HFF-Myc (cell line): ENCODE results near the gene RUFY4.

Source experiments
- DNase-seq: peaks from one replicate; pipeline ENCODE4 v3.0.0-alpha.2; 2011; ENCODE audit warnings: low read depth; ENCODE audit errors: extremely low read depth
- H3K4me3 ChIP-seq: replicated peaks from 2 replicates; pipeline ENCODE4 v1.5.1; 2011; ENCODE audit warnings: low read depth, mild to moderate bottlenecking, control low read depth, low read length
- TF ChIP-seq, protein P1 (sequence below): IDR thresholded peaks from 2 replicates; pipeline ENCODE4 v1.5.1; 2012; ENCODE audit warnings: mild to moderate bottlenecking, low read depth, low read length, control low read depth; ENCODE audit errors: missing control alignments

Gene RUFY4

DNA sequence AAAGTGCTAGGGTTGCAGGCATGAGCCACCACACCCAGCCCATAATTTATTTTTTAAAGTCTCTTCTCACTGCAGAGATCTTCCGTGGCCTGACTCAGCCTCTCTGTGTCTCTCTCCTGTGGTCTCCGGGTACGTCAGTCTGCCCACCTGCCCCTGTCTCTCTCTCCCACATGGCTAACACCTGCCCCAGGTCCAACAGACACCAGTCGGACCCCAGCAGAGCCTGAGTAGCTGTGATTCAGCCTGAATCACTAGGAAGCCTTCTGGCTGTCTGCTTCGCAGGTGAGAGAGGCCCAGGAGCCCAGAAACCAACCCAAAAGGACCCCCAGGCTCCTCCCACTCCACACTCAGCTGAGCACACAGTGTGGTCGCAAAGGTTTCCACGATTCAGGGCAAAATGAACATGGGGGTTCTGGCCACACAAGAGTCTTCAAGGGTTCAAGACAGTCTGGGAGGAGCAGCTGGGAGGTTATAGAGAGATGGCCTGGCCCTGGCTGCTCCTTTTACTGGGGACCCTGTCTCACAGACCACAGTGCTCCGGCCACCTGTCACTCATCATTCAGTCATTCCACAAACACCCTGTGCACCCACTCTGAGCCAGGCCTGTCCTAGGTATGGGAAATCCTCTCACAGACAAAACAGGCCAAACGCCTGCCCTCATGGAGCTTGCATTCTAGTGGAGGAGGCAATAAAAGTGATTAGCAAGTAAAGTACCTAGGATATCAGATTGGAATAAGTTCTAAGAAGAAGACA, 8.6 kb downstream of the RUFY4 start:
- TF ChIP-seq, protein P1, sequence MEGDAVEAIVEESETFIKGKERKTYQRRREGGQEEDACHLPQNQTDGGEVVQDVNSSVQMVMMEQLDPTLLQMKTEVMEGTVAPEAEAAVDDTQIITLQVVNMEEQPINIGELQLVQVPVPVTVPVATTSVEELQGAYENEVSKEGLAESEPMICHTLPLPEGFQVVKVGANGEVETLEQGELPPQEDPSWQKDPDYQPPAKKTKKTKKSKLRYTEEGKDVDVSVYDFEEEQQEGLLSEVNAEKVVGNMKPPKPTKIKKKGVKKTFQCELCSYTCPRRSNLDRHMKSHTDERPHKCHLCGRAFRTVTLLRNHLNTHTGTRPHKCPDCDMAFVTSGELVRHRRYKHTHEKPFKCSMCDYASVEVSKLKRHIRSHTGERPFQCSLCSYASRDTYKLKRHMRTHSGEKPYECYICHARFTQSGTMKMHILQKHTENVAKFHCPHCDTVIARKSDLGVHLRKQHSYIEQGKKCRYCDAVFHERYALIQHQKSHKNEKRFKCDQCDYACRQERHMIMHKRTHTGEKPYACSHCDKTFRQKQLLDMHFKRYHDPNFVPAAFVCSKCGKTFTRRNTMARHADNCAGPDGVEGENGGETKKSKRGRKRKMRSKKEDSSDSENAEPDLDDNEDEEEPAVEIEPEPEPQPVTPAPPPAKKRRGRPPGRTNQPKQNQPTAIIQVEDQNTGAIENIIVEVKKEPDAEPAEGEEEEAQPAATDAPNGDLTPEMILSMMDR: no peak
- no peak for DNase-seq

DNA sequence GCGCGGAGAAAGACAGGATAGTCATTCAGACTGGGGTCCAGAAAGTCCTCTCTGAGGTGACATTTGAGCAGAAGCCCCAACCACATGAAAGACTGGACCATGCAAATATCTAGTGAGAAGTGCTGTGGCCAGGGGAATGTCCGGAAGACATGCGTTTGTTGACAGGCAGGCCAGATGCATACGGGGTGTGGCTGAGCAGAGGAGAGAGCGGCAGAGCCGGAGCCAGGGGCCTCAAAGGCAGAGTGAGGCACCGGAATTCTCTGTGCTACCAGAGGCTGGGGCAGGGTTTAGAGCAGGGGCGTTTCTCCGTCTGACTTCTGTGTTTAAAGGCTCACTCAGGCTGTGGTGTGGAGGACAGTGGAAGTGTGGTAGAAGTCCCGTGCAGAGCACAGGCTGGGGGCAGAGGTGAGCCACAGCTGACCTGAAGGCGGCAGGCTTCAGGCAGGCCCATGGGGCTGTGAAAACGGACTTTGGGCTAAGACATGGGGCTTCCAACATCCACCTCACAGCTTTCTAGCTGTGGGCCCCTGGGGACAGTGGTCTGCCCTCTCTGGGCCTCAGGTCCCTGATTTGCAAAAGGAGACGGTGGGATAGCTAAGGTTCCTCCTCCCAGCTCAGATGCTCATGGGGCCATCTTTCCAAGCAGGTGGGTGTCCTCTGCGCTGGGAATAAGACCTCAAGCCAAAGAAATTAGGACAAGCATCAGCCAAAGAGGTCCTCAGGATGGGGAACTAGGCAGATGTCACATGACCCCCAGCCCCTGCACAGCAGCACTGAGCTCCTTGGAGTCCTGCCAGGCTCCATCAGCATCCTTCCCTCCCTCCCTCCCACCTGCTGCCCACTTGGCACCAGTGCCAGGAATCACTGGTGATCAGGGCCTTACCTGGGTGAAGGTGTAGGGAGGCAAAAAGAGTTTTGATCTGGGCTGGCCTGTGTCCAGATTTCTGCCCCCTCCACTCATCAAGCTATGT, 11.2 kb downstream of the RUFY4 start:
- TF ChIP-seq, protein P1: no peak
- no peak for DNase-seq

More for the DNA sequence above, 8.6 kb downstream of the RUFY4 start:
- no peak overlapping the region for H3K4me3 ChIP-seq

DNA sequence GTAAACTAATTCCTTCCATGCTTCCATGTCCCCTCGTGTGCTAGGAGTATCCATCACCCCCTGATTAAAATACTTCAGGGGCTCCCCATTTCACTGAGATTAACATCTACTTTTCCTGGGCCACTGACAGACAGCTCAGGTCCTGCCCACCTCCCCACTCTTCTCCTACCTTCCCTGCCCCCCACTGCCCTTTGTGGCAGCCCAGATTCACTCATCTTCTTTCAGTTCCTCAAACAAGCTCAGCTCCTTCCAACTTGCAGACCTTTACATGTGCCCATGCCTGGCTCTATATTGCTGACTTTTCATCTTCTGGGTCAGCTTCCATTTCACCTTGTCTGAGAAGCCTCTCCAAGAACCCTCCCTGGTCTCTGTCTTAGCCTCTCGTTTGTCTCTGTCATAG, 12.0 kb downstream of the RUFY4 start:
- DNase-seq: no peak
- TF ChIP-seq, protein P1: no peak
- no peak overlapping the region for H3K4me3 ChIP-seq

More for the DNA sequence above, 11.2 kb downstream of the RUFY4 start:
- no peak overlapping the region for H3K4me3 ChIP-seq

GRCh38 chr2:218081695-218082094, 12.6 kb downstream of the RUFY4 start:
- TF ChIP-seq, protein P1: no peak
- H3K4me3 ChIP-seq: no peak overlapping the region
- DNase-seq: peak; percentile 80

DNA sequence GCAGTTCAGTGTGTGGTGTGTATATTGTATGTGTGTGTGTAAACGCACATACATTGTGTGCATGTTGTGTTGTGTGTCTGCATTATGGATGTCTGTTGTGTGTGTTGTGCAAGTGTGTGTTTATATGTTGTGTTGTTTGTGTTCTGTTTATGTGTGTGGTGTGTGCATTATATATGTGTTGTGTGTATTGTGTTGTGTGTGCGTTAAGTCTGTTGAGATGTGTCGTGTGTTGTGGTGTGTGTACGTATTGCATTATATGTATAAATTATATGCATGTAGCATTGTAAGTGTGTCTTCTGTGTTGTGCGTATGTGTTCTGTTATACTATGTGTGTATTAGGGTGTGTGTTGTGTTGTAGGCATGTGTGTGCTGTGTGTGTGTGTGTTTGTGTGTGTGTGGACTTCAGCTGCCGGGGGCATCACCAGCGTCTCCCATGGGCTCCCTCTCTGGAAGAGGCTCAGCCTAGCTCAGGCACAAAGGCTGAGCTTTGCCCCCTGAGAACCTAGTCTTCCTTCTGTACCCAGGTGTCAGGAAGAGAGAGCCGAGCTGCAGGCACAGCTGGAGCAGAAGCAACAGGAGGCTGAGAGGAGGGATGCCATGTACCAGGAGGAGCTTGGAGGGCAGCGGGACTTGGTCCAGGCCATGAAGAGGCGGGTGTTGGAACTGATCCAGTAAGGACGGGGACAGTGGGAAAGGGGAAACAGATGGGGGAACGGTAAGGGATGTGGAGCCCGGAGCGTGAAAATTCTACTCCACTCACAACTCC, 13.7 kb downstream of the RUFY4 start:
- DNase-seq: no peak
- TF ChIP-seq, protein P1: no peak
- no peak overlapping the region for H3K4me3 ChIP-seq

DNA sequence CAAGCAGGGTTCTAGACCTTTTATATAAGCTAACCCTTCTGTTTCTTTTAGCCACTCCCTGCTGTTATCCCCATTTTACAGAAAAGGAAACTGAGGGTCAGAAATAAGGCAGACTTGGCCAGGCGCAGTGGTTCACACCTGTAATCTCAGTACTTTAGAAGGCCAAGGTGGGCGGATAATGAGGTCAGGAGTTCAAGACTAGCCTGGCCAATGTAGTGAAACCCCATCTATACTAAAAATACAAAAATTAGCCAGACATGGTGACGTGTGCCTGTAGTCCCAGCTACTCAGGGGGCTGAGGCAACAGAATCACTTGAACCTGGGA, 14.3 kb downstream of the RUFY4 start:
- TF ChIP-seq, protein P1: no peak
- H3K4me3 ChIP-seq: no peak overlapping the region
- no peak for DNase-seq
